A673 (cell line): ENCODE data around the gene EFNA2.

Experiments
- CTCF ChIP-seq: fragments of 300-800, 200-600 bp; sonication (generic); conservative IDR thresholded peaks from 2 replicates; pipeline ENCODE4 v1.5.1; 2017; ENCODE audit warnings: low read depth, mild to moderate bottlenecking, antibody characterized with exemption, low read length, moderate library complexity, mixed read lengths
- EZH2 ChIP-seq: fragments of 200-600 bp; sonication (generic); IDR thresholded peaks from 2 replicates; pipeline ENCODE4 v1.6.1; 2017; ENCODE audit warnings: borderline replicate concordance, low read depth, mild to moderate bottlenecking, mixed read lengths, antibody characterized with exemption, low read length; ENCODE audit not compliant: poor library complexity, severe bottlenecking

GRCh38 chr19:1285737-1286360, at the start of gene EFNA2:
- TF ChIP-seq CTCF (no peak), EZH2 (no peak)
